ES-I3 (cell line): ENCODE data around the gene LTB.

Source experiments
- H3K36me3 ChIP-seq: 2 replicates; pipeline ENCODE4 v1.6.1; 2013; ENCODE audit warnings: mild to moderate bottlenecking, low read length, control low read depth, moderate library complexity; ENCODE audit not compliant: insufficient read depth
- H3K4me1 ChIP-seq: 2 replicates; pipeline ENCODE4 v1.6.1; 2013; ENCODE audit warnings: mild to moderate bottlenecking, control low read depth, low read length; ENCODE audit not compliant: insufficient read depth
- H3K9ac ChIP-seq: 2 replicates; pipeline ENCODE4 v1.6.1; 2013; ENCODE audit warnings: low read depth, mild to moderate bottlenecking, low read length, moderate library complexity
- H3K9me3 ChIP-seq: 2 replicates; pipeline ENCODE4 v1.6.1; 2013; ENCODE audit warnings: mild to moderate bottlenecking, low read length, moderate library complexity; ENCODE audit not compliant: control insufficient read depth, insufficient read depth

The LTB gene

GRCh38 chr6:31586599-31587281, 4.5 kb upstream of the LTB start:
- Histone ChIP-seq H3K9ac (no peak overlapping the region), H3K4me1 (peaks cover 15% of the 10 kb centered on the region; the same call in 1 of the 2 replicates), H3K9me3 (no peaks in the 10 kb centered on the region), H3K36me3 (no peaks in the 10 kb centered on the region)

DNA sequence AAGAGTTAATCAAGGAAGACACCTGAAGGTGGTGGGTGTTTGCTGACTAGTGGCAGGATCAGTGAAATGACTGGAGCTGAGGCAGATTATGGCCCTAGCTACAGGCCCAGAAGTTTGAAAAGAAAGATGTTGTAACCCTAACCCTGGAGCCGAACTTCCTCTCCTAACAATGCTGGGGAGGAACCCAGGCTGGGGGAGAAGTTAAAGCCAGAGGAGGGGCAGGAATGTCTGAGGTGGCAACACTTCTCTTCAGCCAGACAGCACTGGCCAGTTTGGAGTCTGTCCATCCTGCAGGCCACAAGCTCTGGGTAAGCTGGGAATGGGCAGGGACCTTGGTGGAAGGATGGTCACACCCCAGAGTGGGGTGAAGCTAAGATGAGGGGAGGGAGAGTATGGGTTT, 3.8 kb upstream of the LTB start, which contains the start of gene LST1:
Gene LST1 (plus strand): TSS at position 270 of the 400 bp plus-strand sequence. CDS start 1,023 bp downstream, outside the sequence.
- Histone ChIP-seq H3K4me1 (peaks cover 15% of the 10 kb centered on the region; the same call in 1 of the 2 replicates), H3K9ac (no peak within 1 kb of the TSS), H3K36me3 (no peaks in the 10 kb centered on the region), H3K9me3 (no peaks in the 10 kb centered on the region)

GRCh38 chr6:31585491-31585890, 3.3 kb upstream of the LTB start:
- Histone ChIP-seq H3K9ac (no peak overlapping the region), H3K4me1 (peaks cover 15% of the 10 kb centered on the region; the same call in 1 of the 2 replicates), H3K36me3 (no peaks in the 10 kb centered on the region), H3K9me3 (no peaks in the 10 kb centered on the region)

DNA sequence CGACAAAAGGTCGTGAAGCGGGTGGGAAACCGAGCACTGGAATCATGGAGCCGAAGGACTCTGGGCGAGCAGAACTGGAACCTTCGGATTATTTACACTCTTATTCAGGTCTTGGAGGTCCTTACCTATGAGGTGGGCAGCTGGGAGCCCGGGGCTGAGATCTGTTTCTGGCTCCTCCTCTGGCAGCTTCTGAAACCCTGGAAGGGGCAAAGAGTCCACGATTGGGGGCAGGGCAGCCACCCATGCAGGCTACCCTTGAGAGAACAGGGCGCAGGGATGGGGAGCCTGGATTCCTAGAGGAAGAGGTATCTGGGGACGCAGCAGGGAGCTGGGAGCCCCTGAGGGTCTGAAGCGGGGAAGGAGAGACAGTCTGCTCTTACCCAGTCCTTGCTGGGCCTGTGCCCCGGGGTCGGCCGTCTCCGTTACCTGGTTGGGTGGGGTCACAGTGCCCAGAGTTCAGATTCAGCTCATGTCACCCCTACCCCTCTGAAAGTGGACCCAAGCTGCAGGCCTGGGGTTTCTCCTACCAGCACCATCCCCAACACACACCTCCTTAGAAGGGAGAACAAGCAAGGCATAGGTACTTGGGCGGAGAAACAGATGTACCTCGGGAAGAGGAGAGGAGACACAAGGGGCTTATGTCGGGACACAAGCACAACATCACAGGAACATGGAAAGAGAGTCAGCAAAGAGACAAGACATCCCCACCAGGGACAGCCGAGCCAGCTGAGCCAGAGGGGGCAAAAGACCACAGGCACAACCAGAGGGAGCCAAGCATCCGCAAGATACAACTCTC, 592 bp downstream of the LTB start:
- peaks cover 28% of the 10 kb centered on the region for H3K4me1 ChIP-seq
- H3K9me3 ChIP-seq: no peaks in the 10 kb centered on the region

GRCh38 chr6:31580807-31581433, 1.3 kb downstream of the LTB start:
- H3K36me3 ChIP-seq: no peaks in the 10 kb centered on the region
- peaks cover 28% of the 10 kb centered on the region for H3K4me1 ChIP-seq
- H3K9ac ChIP-seq: peak overlapping the region; percentile 71

More for the DNA sequence above, 592 bp downstream of the LTB start:
- Histone ChIP-seq H3K9ac (peak overlapping the region; percentile 71), H3K36me3 (no peaks in the 10 kb centered on the region)

GRCh38 chr6:31580438-31580740, 1.8 kb downstream of the LTB start:
- Histone ChIP-seq H3K9ac (peak overlapping the region; percentile 71; the same call in 1 of the 2 replicates), H3K9me3 (no peaks in the 10 kb centered on the region), H3K4me1 (peaks cover 28% of the 10 kb centered on the region), H3K36me3 (no peaks in the 10 kb centered on the region)

More at GRCh38 chr6:31580807-31581433, 1.3 kb downstream of the LTB start:
- no peaks in the 10 kb centered on the region for H3K9me3 ChIP-seq

- no peaks in the 10 kb centered on the region for H3K9me3 ChIP-seq
- peak overlapping the region; percentile 71; the same call in 1 of the 2 replicates for H3K9ac ChIP-seq
- H3K4me1 ChIP-seq: peaks cover 28% of the 10 kb centered on the region
- no peaks in the 10 kb centered on the region for H3K36me3 ChIP-seq
These were observed 2.4 kb downstream of the LTB start for GRCh38 chr6:31579546-31580437.

DNA sequence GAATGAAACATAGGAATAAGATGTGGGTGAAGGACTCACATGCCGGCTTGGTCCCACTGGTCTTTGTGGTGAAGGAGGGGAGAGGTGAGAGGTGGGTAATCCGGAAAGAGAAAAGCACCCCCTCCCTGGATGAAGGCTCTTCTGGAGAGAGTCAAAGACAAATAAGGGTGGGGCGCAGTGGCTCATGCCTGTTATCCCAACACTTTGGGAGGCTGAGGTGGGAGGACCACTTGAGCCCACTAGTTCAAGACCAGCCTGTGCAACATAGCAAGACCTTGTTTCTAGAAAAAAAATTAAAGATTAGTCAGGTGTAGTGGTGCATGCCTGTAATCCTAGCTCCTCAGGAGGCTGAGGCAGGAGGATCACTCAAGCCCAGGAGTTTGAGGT, 3.1 kb downstream of the LTB start:
- H3K9ac ChIP-seq: no peak overlapping the region

DNA sequence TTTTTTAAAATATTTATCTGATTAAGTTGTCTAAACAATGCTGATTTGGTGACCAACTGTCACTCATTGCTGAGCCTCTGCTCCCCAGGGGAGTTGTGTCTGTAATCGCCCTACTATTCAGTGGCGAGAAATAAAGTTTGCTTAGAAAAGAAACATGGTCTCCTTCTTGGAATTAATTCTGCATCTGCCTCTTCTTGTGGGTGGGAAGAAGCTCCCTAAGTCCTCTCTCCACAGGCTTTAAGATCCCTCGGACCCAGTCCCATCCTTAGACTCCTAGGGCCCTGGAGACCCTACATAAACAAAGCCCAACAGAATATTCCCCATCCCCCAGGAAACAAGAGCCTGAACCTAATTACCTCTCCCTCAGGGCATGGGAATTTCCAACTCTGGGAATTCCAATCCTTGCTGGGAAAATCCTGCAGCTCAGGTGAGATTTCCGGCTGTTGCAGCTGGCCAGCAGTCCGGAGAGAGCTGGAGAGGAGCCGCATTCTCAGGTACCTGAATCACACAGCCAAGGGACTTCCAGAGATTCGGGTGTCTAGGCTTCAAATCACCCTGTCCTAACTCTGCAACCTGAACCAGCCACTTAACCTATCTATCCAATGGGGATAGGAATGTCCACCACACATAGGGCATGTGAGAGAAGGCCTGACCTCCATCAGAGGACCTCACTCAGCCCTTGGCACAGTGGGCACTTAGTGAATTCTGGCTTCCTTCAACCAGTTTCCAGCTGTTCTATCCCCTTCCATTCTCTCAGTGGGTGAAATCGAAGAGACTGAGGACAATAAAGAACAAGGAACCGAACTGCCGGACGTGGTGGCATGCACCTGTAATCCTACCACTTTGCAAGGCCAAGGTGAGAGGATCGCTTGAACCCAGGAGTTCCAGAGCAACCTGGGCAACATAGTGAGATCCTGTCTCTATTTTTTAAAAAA, 3.8 kb downstream of the LTB start:
- Histone ChIP-seq H3K4me1 (peaks cover 28% of the 10 kb centered on the region), H3K9ac (no peak overlapping the region), H3K36me3 (no peaks in the 10 kb centered on the region), H3K9me3 (no peaks in the 10 kb centered on the region)

More for the DNA sequence above, 3.1 kb downstream of the LTB start:
- no peaks in the 10 kb centered on the region for H3K36me3 ChIP-seq
- H3K4me1 ChIP-seq: peaks cover 28% of the 10 kb centered on the region
- no peaks in the 10 kb centered on the region for H3K9me3 ChIP-seq

GRCh38 chr6:31577579-31577966, 4.7 kb downstream of the LTB start:
- Histone ChIP-seq H3K4me1 (peaks cover 25% of the 10 kb centered on the region), H3K9ac (no peak overlapping the region)

DNA sequence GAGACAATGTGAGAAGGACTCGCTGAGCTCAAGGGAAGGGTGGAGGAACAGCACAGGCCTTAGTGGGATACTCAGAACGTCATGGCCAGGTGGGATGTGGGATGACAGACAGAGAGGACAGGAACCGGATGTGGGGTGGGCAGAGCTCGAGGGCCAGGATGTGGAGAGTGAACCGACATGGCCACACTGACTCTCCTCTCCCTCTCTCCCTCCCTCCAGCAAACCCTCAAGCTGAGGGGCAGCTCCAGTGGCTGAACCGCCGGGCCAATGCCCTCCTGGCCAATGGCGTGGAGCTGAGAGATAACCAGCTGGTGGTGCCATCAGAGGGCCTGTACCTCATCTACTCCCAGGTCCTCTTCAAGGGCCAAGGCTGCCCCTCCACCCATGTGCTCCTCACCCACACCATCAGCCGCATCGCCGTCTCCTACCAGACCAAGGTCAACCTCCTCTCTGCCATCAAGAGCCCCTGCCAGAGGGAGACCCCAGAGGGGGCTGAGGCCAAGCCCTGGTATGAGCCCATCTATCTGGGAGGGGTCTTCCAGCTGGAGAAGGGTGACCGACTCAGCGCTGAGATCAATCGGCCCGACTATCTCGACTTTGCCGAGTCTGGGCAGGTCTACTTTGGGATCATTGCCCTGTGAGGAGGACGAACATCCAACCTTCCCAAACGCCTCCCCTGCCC, 5.2 kb downstream of the LTB start:
- H3K9ac ChIP-seq: no peak overlapping the region
- H3K4me1 ChIP-seq: peaks cover 20% of the 10 kb centered on the region
- H3K36me3 ChIP-seq: no peaks in the 10 kb centered on the region
- no peaks in the 10 kb centered on the region for H3K9me3 ChIP-seq

More at GRCh38 chr6:31577579-31577966, 4.7 kb downstream of the LTB start:
- Histone ChIP-seq H3K36me3 (no peaks in the 10 kb centered on the region), H3K9me3 (no peaks in the 10 kb centered on the region)

- H3K9me3 ChIP-seq: no peaks in the 10 kb centered on the region
- no peaks in the 10 kb centered on the region for H3K36me3 ChIP-seq
- H3K4me1 ChIP-seq: peaks cover 18% of the 10 kb centered on the region
- H3K9ac ChIP-seq: no peak overlapping the region
These were observed 6.1 kb downstream of the LTB start for GRCh38 chr6:31575952-31576685.
